ENCODE data around the gene RSPH3.

DNA sequence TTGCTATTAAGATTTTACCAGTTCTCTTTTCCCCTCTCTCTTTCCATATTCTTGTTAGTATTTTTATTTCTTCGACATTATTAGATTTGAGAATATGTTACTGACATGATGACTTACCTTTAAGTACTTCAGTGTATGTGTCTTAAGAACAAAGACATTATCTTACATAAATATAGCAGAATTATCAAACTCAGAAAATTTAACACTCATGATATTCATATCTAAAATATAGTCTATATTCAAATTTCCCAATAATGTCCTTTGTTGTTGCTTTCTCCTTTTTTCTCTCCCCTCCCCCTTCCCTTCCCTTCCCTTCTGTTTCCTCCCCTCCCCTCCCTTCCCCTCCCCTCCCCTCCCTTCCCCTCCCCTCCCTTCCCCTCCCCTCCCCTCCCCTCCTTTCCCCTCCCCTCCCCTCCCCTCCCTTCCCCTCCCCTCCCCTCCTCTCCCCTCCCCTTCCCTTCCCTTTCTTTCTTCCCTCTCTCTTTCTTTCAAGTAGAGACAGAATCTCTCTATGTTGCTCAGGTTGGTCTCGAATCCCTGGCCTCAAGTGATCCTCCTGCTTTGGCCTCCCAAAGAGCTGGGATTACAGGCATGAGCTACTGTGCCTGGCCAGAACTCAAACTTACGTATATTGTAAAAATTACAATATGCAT lies 56.5 kb downstream of the RSPH3 start:
- TF ChIP-seq, protein P1, sequence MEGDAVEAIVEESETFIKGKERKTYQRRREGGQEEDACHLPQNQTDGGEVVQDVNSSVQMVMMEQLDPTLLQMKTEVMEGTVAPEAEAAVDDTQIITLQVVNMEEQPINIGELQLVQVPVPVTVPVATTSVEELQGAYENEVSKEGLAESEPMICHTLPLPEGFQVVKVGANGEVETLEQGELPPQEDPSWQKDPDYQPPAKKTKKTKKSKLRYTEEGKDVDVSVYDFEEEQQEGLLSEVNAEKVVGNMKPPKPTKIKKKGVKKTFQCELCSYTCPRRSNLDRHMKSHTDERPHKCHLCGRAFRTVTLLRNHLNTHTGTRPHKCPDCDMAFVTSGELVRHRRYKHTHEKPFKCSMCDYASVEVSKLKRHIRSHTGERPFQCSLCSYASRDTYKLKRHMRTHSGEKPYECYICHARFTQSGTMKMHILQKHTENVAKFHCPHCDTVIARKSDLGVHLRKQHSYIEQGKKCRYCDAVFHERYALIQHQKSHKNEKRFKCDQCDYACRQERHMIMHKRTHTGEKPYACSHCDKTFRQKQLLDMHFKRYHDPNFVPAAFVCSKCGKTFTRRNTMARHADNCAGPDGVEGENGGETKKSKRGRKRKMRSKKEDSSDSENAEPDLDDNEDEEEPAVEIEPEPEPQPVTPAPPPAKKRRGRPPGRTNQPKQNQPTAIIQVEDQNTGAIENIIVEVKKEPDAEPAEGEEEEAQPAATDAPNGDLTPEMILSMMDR (conservative IDR thresholded peaks at IDR 0.05), result no peak
- TF ChIP-seq ZFX (IDR thresholded peaks at IDR 0.05), result no peak

All from C4-2B (cell line).